ENCODE measurements around the gene DOCK6. TPM values are rescaled to one million over a fixed set of nuclear protein-coding genes. Genes with fewer than 3 reads are reported as not detected.

Gene DOCK6
- total and polyA plus RNA-seq, 10 of the 15 experiments (the other 5 are each of a cell fraction or from before 2014, with no cell fraction given), result 0.76 to 24.8 (median 4.7) TPM

DNA sequence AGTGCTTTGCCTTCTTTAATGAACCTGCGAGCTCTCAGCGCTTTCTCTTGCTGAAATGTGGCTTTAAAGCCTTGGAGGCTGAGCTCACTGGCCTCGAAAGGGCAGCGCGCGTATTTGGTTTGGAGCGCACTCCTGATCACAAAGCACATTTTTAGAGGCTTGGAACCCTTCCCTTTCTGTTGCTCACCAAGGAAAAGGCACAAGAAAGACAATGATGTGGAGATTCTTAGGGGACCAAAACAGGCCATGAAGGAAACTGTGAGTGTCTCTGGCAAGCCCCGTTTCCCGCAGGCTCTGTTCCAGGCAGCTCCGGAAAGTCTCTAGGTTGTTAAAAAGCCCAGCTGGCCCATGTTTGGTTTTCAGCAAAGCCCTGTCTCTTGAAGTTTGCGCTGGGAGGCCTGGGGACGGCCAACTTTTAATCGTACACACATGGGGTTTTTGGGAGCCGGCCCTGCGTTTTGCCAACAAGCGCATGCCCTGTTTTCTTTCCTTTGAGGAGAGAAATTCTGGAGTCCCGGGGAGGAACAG, 97.4 kb downstream of the DOCK6 start:
- in situ Hi-C loops (cut with MboI), result no loop called here
- TF ChIP-seq POLR2AphosphoS2 (IDR thresholded peaks at IDR 0.05; ENCODE audit: low read depth, low read length) (no peak), MTA2 (IDR thresholded peaks at IDR 0.05; ENCODE audit: low read depth) (no peak), SUPT20H (IDR thresholded peaks at IDR 0.05; ENCODE audit: borderline replicate concordance, control insufficient read depth, low read depth, low read length) (no peak), FOXK2 (IDR thresholded peaks at IDR 0.05) (no peak), STAT3 (IDR thresholded peaks at IDR 0.05; ENCODE audit: low read depth, low read length) (no peak), HDAC2 (IDR thresholded peaks at IDR 0.05) (no peak), ZNF384 (IDR thresholded peaks at IDR 0.05; ENCODE audit: borderline replicate concordance, low read depth, low read length) (no peak)
- TF ChIP-seq, protein P1, sequence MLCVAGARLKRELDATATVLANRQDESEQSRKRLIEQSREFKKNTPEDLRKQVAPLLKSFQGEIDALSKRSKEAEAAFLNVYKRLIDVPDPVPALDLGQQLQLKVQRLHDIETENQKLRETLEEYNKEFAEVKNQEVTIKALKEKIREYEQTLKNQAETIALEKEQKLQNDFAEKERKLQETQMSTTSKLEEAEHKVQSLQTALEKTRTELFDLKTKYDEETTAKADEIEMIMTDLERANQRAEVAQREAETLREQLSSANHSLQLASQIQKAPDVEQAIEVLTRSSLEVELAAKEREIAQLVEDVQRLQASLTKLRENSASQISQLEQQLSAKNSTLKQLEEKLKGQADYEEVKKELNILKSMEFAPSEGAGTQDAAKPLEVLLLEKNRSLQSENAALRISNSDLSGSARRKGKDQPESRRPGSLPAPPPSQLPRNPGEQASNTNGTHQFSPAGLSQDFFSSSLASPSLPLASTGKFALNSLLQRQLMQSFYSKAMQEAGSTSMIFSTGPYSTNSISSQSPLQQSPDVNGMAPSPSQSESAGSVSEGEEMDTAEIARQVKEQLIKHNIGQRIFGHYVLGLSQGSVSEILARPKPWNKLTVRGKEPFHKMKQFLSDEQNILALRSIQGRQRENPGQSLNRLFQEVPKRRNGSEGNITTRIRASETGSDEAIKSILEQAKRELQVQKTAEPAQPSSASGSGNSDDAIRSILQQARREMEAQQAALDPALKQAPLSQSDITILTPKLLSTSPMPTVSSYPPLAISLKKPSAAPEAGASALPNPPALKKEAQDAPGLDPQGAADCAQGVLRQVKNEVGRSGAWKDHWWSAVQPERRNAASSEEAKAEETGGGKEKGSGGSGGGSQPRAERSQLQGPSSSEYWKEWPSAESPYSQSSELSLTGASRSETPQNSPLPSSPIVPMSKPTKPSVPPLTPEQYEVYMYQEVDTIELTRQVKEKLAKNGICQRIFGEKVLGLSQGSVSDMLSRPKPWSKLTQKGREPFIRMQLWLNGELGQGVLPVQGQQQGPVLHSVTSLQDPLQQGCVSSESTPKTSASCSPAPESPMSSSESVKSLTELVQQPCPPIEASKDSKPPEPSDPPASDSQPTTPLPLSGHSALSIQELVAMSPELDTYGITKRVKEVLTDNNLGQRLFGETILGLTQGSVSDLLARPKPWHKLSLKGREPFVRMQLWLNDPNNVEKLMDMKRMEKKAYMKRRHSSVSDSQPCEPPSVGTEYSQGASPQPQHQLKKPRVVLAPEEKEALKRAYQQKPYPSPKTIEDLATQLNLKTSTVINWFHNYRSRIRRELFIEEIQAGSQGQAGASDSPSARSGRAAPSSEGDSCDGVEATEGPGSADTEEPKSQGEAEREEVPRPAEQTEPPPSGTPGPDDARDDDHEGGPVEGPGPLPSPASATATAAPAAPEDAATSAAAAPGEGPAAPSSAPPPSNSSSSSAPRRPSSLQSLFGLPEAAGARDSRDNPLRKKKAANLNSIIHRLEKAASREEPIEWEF (IDR thresholded peaks at IDR 0.05; ENCODE audit: insufficient replicate concordance, low read depth, low read length), result no peak
- TF ChIP-seq, protein P2, sequence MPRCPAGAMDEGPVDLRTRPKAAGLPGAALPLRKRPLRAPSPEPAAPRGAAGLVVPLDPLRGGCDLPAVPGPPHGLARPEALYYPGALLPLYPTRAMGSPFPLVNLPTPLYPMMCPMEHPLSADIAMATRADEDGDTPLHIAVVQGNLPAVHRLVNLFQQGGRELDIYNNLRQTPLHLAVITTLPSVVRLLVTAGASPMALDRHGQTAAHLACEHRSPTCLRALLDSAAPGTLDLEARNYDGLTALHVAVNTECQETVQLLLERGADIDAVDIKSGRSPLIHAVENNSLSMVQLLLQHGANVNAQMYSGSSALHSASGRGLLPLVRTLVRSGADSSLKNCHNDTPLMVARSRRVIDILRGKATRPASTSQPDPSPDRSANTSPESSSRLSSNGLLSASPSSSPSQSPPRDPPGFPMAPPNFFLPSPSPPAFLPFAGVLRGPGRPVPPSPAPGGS (IDR thresholded peaks at IDR 0.05; ENCODE audit: borderline replicate concordance, insufficient read depth, low read depth, low read length, poor library complexity, severe bottlenecking), result no peak

More for the DNA sequence above, 97.4 kb downstream of the DOCK6 start:
- RAD21 ChIA-PET (ENCODE audit: unreplicated experiment), result no interaction called here
- FAIRE-seq (no peak), ATAC-seq (no peak), DNase-seq (ENCODE audit: low read depth, low spot score) (no peak)
- H3K27me3 ChIP-seq (replicated peaks in 1 of 2; ENCODE audit: control insufficient read depth in 2 of 2, insufficient read depth in 2 of 2, low read length in 1 of 2), result no peaks in the 10 kb centered on the region
- H3K4me2 ChIP-seq (ENCODE audit: control insufficient read depth, insufficient read depth), result no peak overlapping the region
- SMC1A ChIA-PET (ENCODE audit: uncharacterized antibody, unreplicated experiment), result interaction anchor here (1.6 kb wide), 1 partner anchor 9 kb away, joined by 3 read pairs; no protein-coding TSS in a partner anchor
- BruUV-seq (replicated peaks), result no TSS peak
- POLR2A ChIA-PET, result interaction anchor here (0.5 to 1.5 kb wide), 2 partner anchors 10 to 125 kb away, joined by 5 to 7 read pairs; partner anchors contain the start of gene SPC24
- peaks cover 0 to 2% of the 10 kb centered on the region in 2 experiments; a peak in 2 of 4 replicates for H3K36me3 ChIP-seq (ENCODE audit: control insufficient read depth in 2 of 2, insufficient read depth in 2 of 2, low read length in 1 of 2)
- no peaks in the 10 kb centered on the region for H3K4me1 ChIP-seq (ENCODE audit: control insufficient read depth, insufficient read depth, low read length)
- no peaks in the 10 kb centered on the region for H3K79me2 ChIP-seq (ENCODE audit: control insufficient read depth, insufficient read depth, low read length)
- no peak overlapping the region for H3K9ac ChIP-seq (ENCODE audit: control insufficient read depth, insufficient read depth, low read length)
- H3K4me3 ChIP-seq, result no peak overlapping the region
- no peak overlapping the region for H2AFZ ChIP-seq (ENCODE audit: control insufficient read depth, low read depth, low read length)
- no peaks in the 10 kb centered on the region; the same call in 2 of the 3 replicates for H3K9me3 ChIP-seq (replicated peaks; ENCODE audit: control insufficient read depth, insufficient read depth, low read length)
- no peak overlapping the region for H3K27ac ChIP-seq (ENCODE audit: control insufficient read depth, insufficient read depth)
- WGBS (ENCODE audit: insufficient coverage, insufficient replicate concordance, low lambda C conversion rate, missing lambda C conversion rate), result 72% methylated on average over 17 of the region's 17 CpGs
- CTCF ChIA-PET, result no interaction called here
- intact Hi-C loops (cut with micrococcal nuclease; ENCODE audit: unreplicated experiment), result no loop called here
- H4K20me1 ChIP-seq (ENCODE audit: control insufficient read depth, insufficient read depth), result no peaks in the 10 kb centered on the region
